DOHH2 (cell line): ENCODE results near the gene TSHZ1.

Experiments used
- CTCF ChIP-seq: fragments of 200-600 bp; sonication (generic); IDR thresholded peaks from one replicate; pipeline ENCODE4 v1.5.1; 2014; ENCODE audit warnings: antibody characterized with exemption, mild to moderate bottlenecking, low read depth, low read length; ENCODE audit not compliant: poor library complexity, severe bottlenecking
- EZH2phosphoT487 ChIP-seq: fragments of 200-600 bp; sonication (generic); IDR thresholded peaks from 2 replicates; pipeline ENCODE4 v1.6.1; 2017; ENCODE audit warnings: borderline replicate concordance, mild to moderate bottlenecking, antibody characterized with exemption, low read length, moderate library complexity, mixed read lengths

GRCh38 chr18:75323821-75324585 is 113.4 kb downstream of the TSHZ1 start:
- TF ChIP-seq CTCF (no peak), EZH2phosphoT487 (no peak)
